Hepatocyte (in vitro differentiated cells): ENCODE results near the gene FHOD3. TPM values are rescaled to one million over a fixed set of nuclear protein-coding genes. Genes with fewer than 3 reads are reported as not detected.

ENCODE experiments used
- DNase-seq: peaks from one replicate; pipeline ENCODE4 v3.0.0-alpha.2; 2016; ENCODE audit warnings: low spot score
- H2AFZ ChIP-seq: fragments of 200-600 bp; sonication (generic); 2 replicates; pipeline ENCODE4 v1.6.0; 2016; ENCODE audit warnings: antibody characterized with exemption, mild to moderate bottlenecking
- H3K27ac ChIP-seq: fragments of 200-600 bp; sonication (generic); 2 replicates; pipeline ENCODE4 v1.5.1; 2016; ENCODE audit warnings: mild to moderate bottlenecking
- H3K27me3 ChIP-seq: fragments of 200-600 bp; sonication (generic); 2 replicates; pipeline ENCODE4 v1.6.1; 2016
- H3K36me3 ChIP-seq: fragments of 200-600 bp; sonication (generic); replicated peaks from 2 replicates; pipeline ENCODE4 v1.5.1; 2016; ENCODE audit warnings: low read depth; ENCODE audit not compliant: insufficient read depth
- H3K4me1 ChIP-seq: fragments of 200-600 bp; sonication (generic); 2 replicates; pipeline ENCODE4 v1.5.1; 2016; ENCODE audit warnings: mild to moderate bottlenecking, moderate library complexity; ENCODE audit not compliant: insufficient read depth
- H3K4me2 ChIP-seq: fragments of 200-600 bp; sonication (generic); 2 replicates; pipeline ENCODE4 v1.6.0; 2016
- H3K4me3 ChIP-seq: fragments of 200-600 bp; sonication (generic); 2 replicates; pipeline ENCODE4 v1.5.1; 2016; ENCODE audit warnings: mild to moderate bottlenecking
- H3K79me2 ChIP-seq: fragments of 200-600 bp; sonication (generic); 2 replicates; pipeline ENCODE4 v1.6.0; 2017; ENCODE audit warnings: mild to moderate bottlenecking
- H3K9me2 ChIP-seq: fragments of 200-600 bp; sonication (generic); replicated peaks from 2 replicates; pipeline ENCODE4 v1.6.0; 2017; ENCODE audit warnings: mild to moderate bottlenecking; ENCODE audit not compliant: insufficient read depth
- H3K9me3 ChIP-seq: fragments of 200-600 bp; sonication (generic); 2 replicates; pipeline ENCODE4 v1.5.1; 2016; ENCODE audit warnings: low read depth, mild to moderate bottlenecking
- H4K20me1 ChIP-seq: fragments of 200-600 bp; sonication (generic); 2 replicates; pipeline ENCODE4 v1.6.0; 2016; ENCODE audit warnings: mild to moderate bottlenecking; ENCODE audit not compliant: insufficient read depth, poor library complexity, severe bottlenecking
- CTCF ChIP-seq: fragments of 200-600 bp; sonication (generic); IDR thresholded peaks from 2 replicates; pipeline ENCODE4 v1.5.1; 2016; ENCODE audit warnings: antibody characterized with exemption, mild to moderate bottlenecking; ENCODE audit not compliant: poor library complexity
- EZH2 ChIP-seq: fragments of 200-600 bp; sonication (generic); IDR thresholded peaks from 2 replicates; pipeline ENCODE4 v1.6.1; 2016; ENCODE audit warnings: antibody characterized with exemption, mild to moderate bottlenecking, borderline replicate concordance
- EZH2phosphoT487 ChIP-seq: fragments of 200-600 bp; sonication (generic); IDR thresholded peaks from one replicate; pipeline ENCODE4 v1.6.1; 2018; ENCODE audit warnings: antibody characterized with exemption, mild to moderate bottlenecking, low read depth, moderate library complexity; ENCODE audit not compliant: unreplicated experiment, severe bottlenecking
- WGBS: methylation state at CpG from one replicate; pipeline ENCODE4 v1.1.6; 2016; ENCODE audit warnings: low lambda C conversion rate; ENCODE audit errors: missing lambda C conversion rate; 5-methylcytosine and 5-hydroxymethylcytosine counted together
- polyA plus RNA-seq: library from polyadenylated mRNA; unstranded; fragments of >200 nt; fragmentation: Nextera tagmentation; extraction: Ambion mirVana; gene quantifications from 2 replicates; pipeline ENCODE4 v1.2.1, GENCODE V29; 2016
- total RNA-seq: library from RNA; depleted of rRNA; stranded (reverse); fragments of >200 nt; gene quantifications from 2 replicates; pipeline ENCODE4 v1.2.3, GENCODE V29; 2014

FHOD3 gene
- total and polyA plus RNA-seq, 2 experiments from 2014 or later: 1.7 to 2.7 TPM

GRCh38 chr18:36759167-36759776 is 461.8 kb downstream of the FHOD3 start:
- no peaks in the 10 kb centered on the region for H4K20me1 ChIP-seq
- WGBS: 56% methylated on average over 6 of the region's 6 CpGs
- no peaks in the 10 kb centered on the region for H3K9me3 ChIP-seq
- H3K9me2 ChIP-seq: no peaks in the 10 kb centered on the region
- no peak overlapping the region for H3K4me2 ChIP-seq
- no peak overlapping the region for H3K27ac ChIP-seq
- no peak overlapping the region for H2AFZ ChIP-seq
- TF ChIP-seq EZH2phosphoT487 (no peak), CTCF (no peak), EZH2 (no peak)
- no peaks in the 10 kb centered on the region for H3K4me1 ChIP-seq
- H3K27me3 ChIP-seq: no peaks in the 10 kb centered on the region
- H3K36me3 ChIP-seq: no peaks in the 10 kb centered on the region
- H3K4me3 ChIP-seq: no peak overlapping the region
- no peaks in the 10 kb centered on the region for H3K79me2 ChIP-seq
- DNase-seq: no peak

- no peaks in the 10 kb centered on the region for H3K27me3 ChIP-seq
- H4K20me1 ChIP-seq: no peaks in the 10 kb centered on the region
- TF ChIP-seq EZH2 (no peak), CTCF (no peak), EZH2phosphoT487 (no peak)
- H3K4me1 ChIP-seq: no peaks in the 10 kb centered on the region
- no peaks in the 10 kb centered on the region for H3K36me3 ChIP-seq
- no peaks in the 10 kb centered on the region for H3K9me3 ChIP-seq
- no peak overlapping the region for H3K4me2 ChIP-seq
- no peaks in the 10 kb centered on the region for H3K79me2 ChIP-seq
- H3K27ac ChIP-seq: no peak overlapping the region
- no peak for DNase-seq
- no peak overlapping the region for H3K4me3 ChIP-seq
- WGBS: 94% methylated on average over 29 of the region's 29 CpGs
- no peak overlapping the region for H2AFZ ChIP-seq
- no peaks in the 10 kb centered on the region for H3K9me2 ChIP-seq
These were observed 463.1 kb downstream of the FHOD3 start for GRCh38 chr18:36760598-36760997.

GRCh38 chr18:36761186-36761698 is 463.7 kb downstream of the FHOD3 start:
- H3K4me1 ChIP-seq: no peaks in the 10 kb centered on the region
- no peak for TF ChIP-seq EZH2
- TF ChIP-seq EZH2phosphoT487: no peak
- no peak for TF ChIP-seq CTCF

More at GRCh38 chr18:36761186-36761698, 463.7 kb downstream of the FHOD3 start:
- Histone ChIP-seq H3K4me2 (no peak overlapping the region), H3K9me2 (no peaks in the 10 kb centered on the region), H3K4me3 (no peak overlapping the region), H3K79me2 (no peaks in the 10 kb centered on the region), H3K36me3 (no peaks in the 10 kb centered on the region), H3K27me3 (no peaks in the 10 kb centered on the region), H2AFZ (no peak overlapping the region), H3K27ac (no peak overlapping the region), H3K9me3 (no peaks in the 10 kb centered on the region), H4K20me1 (no peaks in the 10 kb centered on the region)
- no peak for DNase-seq
- WGBS: 79% methylated on average over 12 of the region's 12 CpGs
